H9 (cell line): Measurements from ENCODE around the gene FRAS1. TPM values are rescaled to one million over a fixed set of nuclear protein-coding genes. Genes with fewer than 3 reads are reported as not detected.

Source experiments
- DNase-seq: peaks from one replicate; pipeline ENCODE4 v3.0.0-alpha.2; 2017
- H2AFZ ChIP-seq: one replicate; pipeline ENCODE4 v1.6.1; 2013; ENCODE audit warnings: mild to moderate bottlenecking, low read length, control low read depth, moderate library complexity
- H2AK5ac ChIP-seq: 2 replicates; pipeline ENCODE4 v1.6.1; 2013; ENCODE audit warnings: low read length, control low read depth, mixed read lengths; ENCODE audit not compliant: insufficient read length
- H2BK120ac ChIP-seq: one replicate; pipeline ENCODE4 v1.6.1; 2013; ENCODE audit warnings: low read depth, mild to moderate bottlenecking, low read length, control low read depth, inconsistent platforms; ENCODE audit not compliant: poor library complexity, severe bottlenecking
- H2BK12ac ChIP-seq: 2 replicates; pipeline ENCODE4 v1.6.1; 2013; ENCODE audit warnings: low read length, control low read depth, mixed read lengths, low read depth; ENCODE audit not compliant: insufficient read length
- H2BK15ac ChIP-seq: 2 replicates; pipeline ENCODE4 v1.6.1; 2013; ENCODE audit warnings: low read depth, low read length, control low read depth
- H2BK20ac ChIP-seq: one replicate; pipeline ENCODE4 v1.6.1; 2013; ENCODE audit warnings: low read depth, mild to moderate bottlenecking, low read length, control low read depth, inconsistent platforms; ENCODE audit not compliant: poor library complexity, severe bottlenecking
- H2BK5ac ChIP-seq: 2 replicates; pipeline ENCODE4 v1.6.1; 2013; ENCODE audit warnings: low read length, control low read depth, mixed read lengths; ENCODE audit not compliant: insufficient read length
- H3K14ac ChIP-seq: 2 replicates; pipeline ENCODE4 v1.6.1; 2013; ENCODE audit warnings: low read length, control low read depth; ENCODE audit not compliant: insufficient read depth
- H3K18ac ChIP-seq: 2 replicates; pipeline ENCODE4 v1.6.1; 2013; ENCODE audit warnings: low read depth, mild to moderate bottlenecking, mixed read lengths, low read length, control low read depth; ENCODE audit not compliant: insufficient read length
- H3K23ac ChIP-seq: 2 replicates; pipeline ENCODE4 v1.6.1; 2013; ENCODE audit warnings: low read length, control low read depth, mixed read lengths, low read depth; ENCODE audit not compliant: insufficient read length
- H3K23me2 ChIP-seq: 2 replicates; pipeline ENCODE4 v1.6.1; 2013; ENCODE audit warnings: low read depth, mild to moderate bottlenecking, mixed read lengths, low read length, control low read depth; ENCODE audit not compliant: insufficient read length, poor library complexity, severe bottlenecking
- H3K27ac ChIP-seq: 2 replicates; pipeline ENCODE4 v1.5.1; 2013; ENCODE audit warnings: low read length, control low read depth, mixed read lengths, low read depth; ENCODE audit not compliant: insufficient read length
- H3K27me3 ChIP-seq: 2 replicates; pipeline ENCODE4 v1.6.1; 2013; ENCODE audit warnings: low read length, control low read depth, inconsistent platforms; ENCODE audit not compliant: insufficient read depth
- H3K4ac ChIP-seq: 2 replicates; pipeline ENCODE4 v1.6.1; 2013; ENCODE audit warnings: low read depth, mild to moderate bottlenecking, control low read depth, inconsistent platforms, low read length, moderate library complexity
- H3K4me1 ChIP-seq: 2 replicates; pipeline ENCODE4 v1.6.1; 2013; ENCODE audit warnings: low read length, control low read depth, inconsistent platforms; ENCODE audit not compliant: insufficient read depth
- H3K4me2 ChIP-seq: 2 replicates; pipeline ENCODE4 v1.6.1; 2013; ENCODE audit warnings: low read length, control low read depth, mixed read lengths; ENCODE audit not compliant: insufficient read length, insufficient read depth
- H3K56ac ChIP-seq: 2 replicates; pipeline ENCODE4 v1.6.1; 2013; ENCODE audit warnings: low read depth, mild to moderate bottlenecking, mixed read lengths, low read length, control low read depth; ENCODE audit not compliant: insufficient read length
- H3K79me1 ChIP-seq: 2 replicates; pipeline ENCODE4 v1.6.1; 2013; ENCODE audit warnings: low read depth, mild to moderate bottlenecking, moderate library complexity, low read length, control low read depth, inconsistent platforms; ENCODE audit not compliant: insufficient read depth, poor library complexity, severe bottlenecking
- H3K79me2 ChIP-seq: 2 replicates; pipeline ENCODE4 v1.6.1; 2013; ENCODE audit warnings: low read length, control low read depth, inconsistent platforms; ENCODE audit not compliant: insufficient read depth
- H3K9ac ChIP-seq: 2 replicates; pipeline ENCODE4 v1.6.1; 2013; ENCODE audit warnings: low read length, control low read depth, mixed read lengths; ENCODE audit not compliant: insufficient read length; ENCODE audit errors: extremely low read depth
- H3K9me3 ChIP-seq: one replicate; pipeline ENCODE4 v1.6.1; 2013; ENCODE audit warnings: low read depth, low read length, inconsistent platforms; ENCODE audit not compliant: control insufficient read depth
- H3T11ph ChIP-seq: one replicate; pipeline ENCODE4 v1.6.1; 2013; ENCODE audit warnings: mild to moderate bottlenecking, low read length, control low read depth, inconsistent platforms
- H4K20me1 ChIP-seq: one replicate; pipeline ENCODE4 v1.6.1; 2013; ENCODE audit not compliant: control insufficient read depth, insufficient read length, insufficient read depth
- H4K5ac ChIP-seq: 2 replicates; pipeline ENCODE4 v1.6.1; 2013; ENCODE audit warnings: low read depth, mild to moderate bottlenecking, mixed read lengths, low read length, control low read depth; ENCODE audit not compliant: insufficient read length
- H4K8ac ChIP-seq: replicated peaks from 2 replicates; pipeline ENCODE4 v1.6.1; 2013; ENCODE audit warnings: low read length, control low read depth, mixed read lengths, low read depth; ENCODE audit not compliant: insufficient read length
- H4K91ac ChIP-seq: 2 replicates; pipeline ENCODE4 v1.6.1; 2013; ENCODE audit warnings: low read depth, mild to moderate bottlenecking, moderate library complexity, mixed read lengths, low read length, control low read depth; ENCODE audit not compliant: insufficient read length
- H3K27ac Mint-ChIP-seq, 3 experiments: 2 replicates in 2 of 3; 3 replicates in 1 of 3; pipeline ENCODE4 v1.8.0; 2020 to 2021; ENCODE audit warnings: mixed read lengths in 3 of 3, mild to moderate bottlenecking in 1 of 3, moderate library complexity in 1 of 3
- H3K27me3 Mint-ChIP-seq: 2 replicates; pipeline ENCODE4 v1.8.0; 2021; ENCODE audit warnings: low read depth, mild to moderate bottlenecking, moderate library complexity, mixed read lengths
- H3K36me3 Mint-ChIP-seq, 3 experiments: 2 replicates in 2 of 3; 3 replicates in 1 of 3; pipeline ENCODE4 v1.8.0; 2020 to 2021; ENCODE audit warnings: low read depth in 3 of 3, mixed read lengths in 3 of 3; ENCODE audit not compliant: insufficient read depth in 1 of 3
- H3K4me1 Mint-ChIP-seq, 2 experiments: 2 replicates each; pipeline ENCODE4 v1.8.0; 2020; ENCODE audit warnings: mixed read lengths in 2 of 2
- H3K4me3 Mint-ChIP-seq, 2 experiments: 2 replicates in 1 of 2; 3 replicates in 1 of 2; pipeline ENCODE4 v1.8.0; 2020 to 2021; ENCODE audit warnings: mild to moderate bottlenecking in 2 of 2, mixed read lengths in 2 of 2, moderate library complexity in 1 of 2
- H3K9me3 Mint-ChIP-seq, 2 experiments: 2 replicates in 1 of 2; 3 replicates in 1 of 2; pipeline ENCODE4 v1.8.0; 2020; ENCODE audit warnings: mild to moderate bottlenecking in 2 of 2, mixed read lengths in 2 of 2, moderate library complexity in 1 of 2
- WGBS: extraction: QIAGEN DNeasy Blood & Tissue Kit; methylation state at CpG from one replicate; pipeline ENCODE4 v1.1.7; 2013; ENCODE audit warnings: missing lambda C conversion rate, low lambda C conversion rate, mixed read lengths; ENCODE audit not compliant: insufficient read length; ENCODE audit errors: extremely low coverage; 5-methylcytosine and 5-hydroxymethylcytosine counted together
- total RNA-seq: library from RNA; stranded (reverse); gene quantifications from 2 replicates; pipeline ENCODE4 v1.2.1, GENCODE V29; 2021
- TF ChIP-seq, protein P1 (sequence below): fragments of 200-600 bp; sonication (generic); conservative IDR thresholded peaks from 3 replicates; pipeline ENCODE4 v1.8.0; 2021; ENCODE audit warnings: antibody characterized with exemption, mild to moderate bottlenecking

Gene FRAS1
- total RNA-seq, 1 experiment from 2014 or later, result 58.5 TPM

DNA sequence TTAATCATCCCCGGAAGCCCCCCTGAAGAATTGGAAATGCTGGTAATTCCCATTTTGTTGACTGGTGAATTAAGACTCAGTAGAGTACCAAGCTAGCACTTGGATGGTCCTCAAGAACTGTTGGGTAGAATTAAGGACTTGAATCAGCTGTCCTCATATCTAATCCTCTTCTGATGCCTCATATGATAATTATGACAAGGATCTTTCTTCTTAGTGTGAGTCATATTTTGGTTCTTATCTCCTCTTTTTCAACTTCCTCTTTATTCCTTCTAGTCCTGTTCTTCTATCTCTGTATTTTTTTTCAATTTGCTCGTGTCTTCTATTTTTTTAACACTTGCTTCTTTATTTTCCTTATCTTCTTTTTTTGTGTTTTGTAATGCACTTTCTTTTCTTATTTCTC, 288.1 kb downstream of the FRAS1 start:
- Histone ChIP-seq H3K56ac (no peak overlapping the region), H3K9ac (no peak overlapping the region), H4K8ac (no peak overlapping the region), H3K79me2 (no peaks in the 10 kb centered on the region), H2BK5ac (no peak overlapping the region), H3K4me2 (no peak overlapping the region), H4K91ac (no peak overlapping the region), H3K4me1 (no peaks in the 10 kb centered on the region), H2BK120ac (no peak overlapping the region), H2AK5ac (no peak overlapping the region), H2AFZ (no peak overlapping the region), H3K9me3 (no peaks in the 10 kb centered on the region), H3T11ph (no peak overlapping the region), H3K23me2 (no peaks in the 10 kb centered on the region), H3K27me3 (no peaks in the 10 kb centered on the region), H3K4ac (no peak overlapping the region), H4K20me1 (no peaks in the 10 kb centered on the region), H3K27ac (no peak overlapping the region), H2BK20ac (no peak overlapping the region), H3K79me1 (no peaks in the 10 kb centered on the region), H3K14ac (no peak overlapping the region), H3K18ac (no peak overlapping the region), H2BK15ac (no peak overlapping the region), H4K5ac (no peak overlapping the region), H2BK12ac (no peak overlapping the region), H3K23ac (no peak overlapping the region)
- TF ChIP-seq, protein P1, sequence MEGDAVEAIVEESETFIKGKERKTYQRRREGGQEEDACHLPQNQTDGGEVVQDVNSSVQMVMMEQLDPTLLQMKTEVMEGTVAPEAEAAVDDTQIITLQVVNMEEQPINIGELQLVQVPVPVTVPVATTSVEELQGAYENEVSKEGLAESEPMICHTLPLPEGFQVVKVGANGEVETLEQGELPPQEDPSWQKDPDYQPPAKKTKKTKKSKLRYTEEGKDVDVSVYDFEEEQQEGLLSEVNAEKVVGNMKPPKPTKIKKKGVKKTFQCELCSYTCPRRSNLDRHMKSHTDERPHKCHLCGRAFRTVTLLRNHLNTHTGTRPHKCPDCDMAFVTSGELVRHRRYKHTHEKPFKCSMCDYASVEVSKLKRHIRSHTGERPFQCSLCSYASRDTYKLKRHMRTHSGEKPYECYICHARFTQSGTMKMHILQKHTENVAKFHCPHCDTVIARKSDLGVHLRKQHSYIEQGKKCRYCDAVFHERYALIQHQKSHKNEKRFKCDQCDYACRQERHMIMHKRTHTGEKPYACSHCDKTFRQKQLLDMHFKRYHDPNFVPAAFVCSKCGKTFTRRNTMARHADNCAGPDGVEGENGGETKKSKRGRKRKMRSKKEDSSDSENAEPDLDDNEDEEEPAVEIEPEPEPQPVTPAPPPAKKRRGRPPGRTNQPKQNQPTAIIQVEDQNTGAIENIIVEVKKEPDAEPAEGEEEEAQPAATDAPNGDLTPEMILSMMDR, result no peak
- WGBS, result no CpG with 5 or more reads among the region's 2 CpGs
- H3K27me3 Mint-ChIP-seq, result no peaks in the 10 kb centered on the region
- H3K27ac Mint-ChIP-seq, result no peak overlapping the region
- H3K9me3 Mint-ChIP-seq, result no peaks in the 10 kb centered on the region
- peaks cover 6 to 20% of the 10 kb centered on the region in 2 experiments; a peak in 3 of 4 replicates for H3K4me1 Mint-ChIP-seq
- DNase-seq, result no peak
- peaks cover 13 to 31% (median 18%) of the 10 kb centered on the region in 3 experiments; a peak in 6 of 7 replicates for H3K36me3 Mint-ChIP-seq
- H3K4me3 Mint-ChIP-seq, result no peak overlapping the region
